GM10847 (cell line): ENCODE data around the gene AVEN.

Experiments used
- POLR2A ChIP-seq: IDR thresholded peaks from 2 replicates; pipeline ENCODE4 v1.6.1; 2011; ENCODE audit not compliant: insufficient read length; ENCODE audit errors: extremely low read depth

Gene AVEN

GRCh38 chr15:33860754-33861153, 178.2 kb downstream of the AVEN start:
- TF ChIP-seq POLR2A: no peak

GRCh38 chr15:33859992-33860545, 178.9 kb downstream of the AVEN start:
- TF ChIP-seq POLR2A: no peak

- TF ChIP-seq POLR2A: no peak
These were observed 180.2 kb downstream of the AVEN start for GRCh38 chr15:33858836-33859235.

GRCh38 chr15:33857726-33858125, 181.3 kb downstream of the AVEN start:
- TF ChIP-seq POLR2A: no peak

GRCh38 chr15:33852570-33852969, 186.4 kb downstream of the AVEN start:
- TF ChIP-seq POLR2A: no peak

- TF ChIP-seq POLR2A: no peak
These were observed 186.9 kb downstream of the AVEN start for GRCh38 chr15:33852094-33852493.

- no peak for TF ChIP-seq POLR2A
These were observed 187.9 kb downstream of the AVEN start for GRCh38 chr15:33851079-33851478.

GRCh38 chr15:33848011-33848410, 191.0 kb downstream of the AVEN start:
- no peak for TF ChIP-seq POLR2A

GRCh38 chr15:33846862-33847261, 192.1 kb downstream of the AVEN start:
- TF ChIP-seq POLR2A: no peak

GRCh38 chr15:33846142-33846541, 192.9 kb downstream of the AVEN start:
- TF ChIP-seq POLR2A: no peak

- TF ChIP-seq POLR2A: no peak
These were observed 194.4 kb downstream of the AVEN start for GRCh38 chr15:33844597-33844996.

- TF ChIP-seq POLR2A: no peak
These were observed 194.8 kb downstream of the AVEN start for GRCh38 chr15:33844186-33844585.

GRCh38 chr15:33840615-33841014, 198.4 kb downstream of the AVEN start:
- TF ChIP-seq POLR2A: no peak

- no peak for TF ChIP-seq POLR2A
These were observed 199.5 kb downstream of the AVEN start for GRCh38 chr15:33839540-33839939.

- TF ChIP-seq POLR2A: no peak
These were observed 201.7 kb downstream of the AVEN start for GRCh38 chr15:33837294-33837693.

GRCh38 chr15:33834892-33835743, 203.9 kb downstream of the AVEN start:
- TF ChIP-seq POLR2A: no peak

GRCh38 chr15:33831646-33832045, 207.4 kb downstream of the AVEN start:
- no peak for TF ChIP-seq POLR2A
